Liver (tissue), 9 donors: Measurements from ENCODE around the gene PLD2. TPM values are rescaled to one million over a fixed set of nuclear protein-coding genes. Genes with fewer than 3 reads are reported as not detected.
"Not testable (repeated sequence)": the region's sequence is repeated elsewhere in the genome, so short reads cannot be mapped to it uniquely, and the experiment has no call there.

ENCODE experiments used
- DNase-seq: peaks from one replicate; pipeline ENCODE4 v3.0.0-alpha.2; 2017; ENCODE audit warnings: low spot score
- H3K27ac ChIP-seq, 2 donors: one replicate each; pipeline ENCODE4 v1.7.0; 2013; ENCODE audit warnings: inconsistent platforms in 2 of 2, low read length in 2 of 2, control low read depth in 1 of 2, low read depth in 1 of 2, mild to moderate bottlenecking in 1 of 2
- H3K27me3 ChIP-seq, 4 donors: one replicate each; pipeline versions ENCODE4 v1.6.1 to v1.7.0; 2013; ENCODE audit warnings: low read length in 3 of 4, inconsistent platforms in 1 of 4, mild to moderate bottlenecking in 1 of 4, moderate library complexity in 1 of 4; ENCODE audit not compliant: control insufficient read depth in 4 of 4, insufficient read depth in 4 of 4
- H3K36me3 ChIP-seq, 4 donors: one replicate each; pipeline versions ENCODE4 v1.6.1 to v1.7.0; 2013; ENCODE audit warnings: low read length in 3 of 4, mild to moderate bottlenecking in 3 of 4, low read depth in 1 of 4, moderate library complexity in 1 of 4; ENCODE audit not compliant: control insufficient read depth in 4 of 4, insufficient read depth in 3 of 4
- H3K4me1 ChIP-seq, 4 donors: one replicate each; pipeline versions ENCODE4 v1.6.1 to v1.7.0; 2013; ENCODE audit warnings: low read length in 3 of 4, mild to moderate bottlenecking in 3 of 4, moderate library complexity in 1 of 4; ENCODE audit not compliant: control insufficient read depth in 4 of 4, insufficient read depth in 4 of 4
- H3K4me3 ChIP-seq, 3 donors: one replicate each; pipeline versions ENCODE4 v1.6.1 to v1.7.0; 2013; ENCODE audit warnings: low read length in 3 of 3, control low read depth in 1 of 3, low read depth in 1 of 3, mild to moderate bottlenecking in 1 of 3
- H3K9ac ChIP-seq, 2 donors: one replicate each; pipeline ENCODE4 v1.7.0; 2013; ENCODE audit warnings: low read length in 2 of 2, mild to moderate bottlenecking in 2 of 2, moderate library complexity in 2 of 2, control low read depth in 1 of 2, low read depth in 1 of 2
- H3K9me3 ChIP-seq, 4 donors: one replicate each; pipeline versions ENCODE4 v1.6.1 to v1.7.0; 2013; ENCODE audit warnings: low read length in 3 of 4; ENCODE audit not compliant: control insufficient read depth in 4 of 4
- EGR1 ChIP-seq, 2 donors: IDR thresholded peaks; 2 replicates each; pipeline ENCODE4 v1.6.1; 2016 to 2018; ENCODE audit warnings: antibody characterized with exemption in 2 of 2, low read depth in 2 of 2
- FOXA1 ChIP-seq: IDR thresholded peaks from 2 replicates; pipeline ENCODE4 v1.6.1; 2016; ENCODE audit warnings: antibody characterized with exemption
- FOXA2 ChIP-seq: IDR thresholded peaks from 2 replicates; pipeline ENCODE4 v1.6.1; 2016; ENCODE audit warnings: antibody characterized with exemption
- HNF4G ChIP-seq: IDR thresholded peaks from 2 replicates; pipeline ENCODE4 v1.6.1; 2016; ENCODE audit warnings: antibody characterized with exemption
- JUND ChIP-seq, 2 donors: IDR thresholded peaks; 2 replicates each; pipeline ENCODE4 v1.6.1; 2016; ENCODE audit warnings: antibody characterized with exemption in 2 of 2
- NR2F2 ChIP-seq: IDR thresholded peaks from 2 replicates; pipeline ENCODE4 v1.6.1; 2016; ENCODE audit warnings: antibody characterized with exemption
- RAD21 ChIP-seq, 2 donors: IDR thresholded peaks; 2 replicates each; pipeline ENCODE4 v1.6.1; 2016; ENCODE audit warnings: antibody characterized with exemption in 2 of 2, mild to moderate bottlenecking in 2 of 2
- TAF1 ChIP-seq: conservative IDR thresholded peaks from 2 replicates; pipeline ENCODE4 v1.6.1; 2016; ENCODE audit warnings: antibody characterized with exemption, mild to moderate bottlenecking
- YY1 ChIP-seq: IDR thresholded peaks from 2 replicates; pipeline ENCODE4 v1.6.1; 2016; ENCODE audit warnings: antibody characterized with exemption, mild to moderate bottlenecking
- whole genome bisulfite sequencing: extraction: QIAGEN DNeasy Blood & Tissue Kit; methylation state at CpG from one replicate; pipeline ENCODE4 v1.1.7; 2013; 5-methylcytosine and 5-hydroxymethylcytosine counted together
- polyA plus RNA-seq, 2 donors: library from polyadenylated mRNA; stranded (reverse) in 1 of 2; unstranded in 1 of 2; fragments of 200-250 nt in 1 of 2; fragments of >200 nt in 1 of 2; fragmentation: Nextera tagmentation in 1 of 2; extraction: Ambion mirVana in 1 of 2; gene quantifications; one replicate each; pipeline versions ENCODE4 v1.2.1 to v1.2.3, GENCODE V29; 2013 to 2015
- total RNA-seq, 2 donors: library from RNA; depleted of rRNA; stranded (reverse); fragments of >200 nt; gene quantifications; one replicate each; pipeline ENCODE4 v1.2.3, GENCODE V29; 2014
- TF ChIP-seq, protein P1 (sequence below): IDR thresholded peaks from 2 replicates; pipeline ENCODE4 v1.6.1; 2016; ENCODE audit warnings: antibody characterized with exemption
- TF ChIP-seq, protein P2 (sequence below): IDR thresholded peaks from 2 replicates; pipeline ENCODE4 v1.6.1; 2016; ENCODE audit warnings: antibody characterized with exemption
- TF ChIP-seq, protein P3 (sequence below): IDR thresholded peaks from 2 replicates; pipeline ENCODE4 v1.6.1; 2016; ENCODE audit warnings: antibody characterized with exemption, mild to moderate bottlenecking
- donor health status: healthy.
- donor health status: healthy.
- donor health status: healthy.
- donor health status: healthy.
- donor health status: healthy.

PLD2 gene
- total and polyA plus RNA-seq, 4 donors: 3.5 to 15.8 (median 5.8) TPM

GRCh38 chr17:4853208-4853671, 46.3 kb downstream of the PLD2 start:
- Histone ChIP-seq H3K36me3 (peaks cover 0 to 2% (median 0%) of the 10 kb centered on the region in 4 donors), H3K4me3 (no peak overlapping the region), H3K9ac (no peak overlapping the region), H3K4me1 (peaks cover 0 to 1% (median 0%) of the 10 kb centered on the region in 4 donors), H3K9me3 (no peaks in the 10 kb centered on the region), H3K27ac (no peak overlapping the region), H3K27me3 (no peaks in the 10 kb centered on the region)
- no peak for DNase-seq
- whole genome bisulfite sequencing: 92% methylated on average over 2 of the region's 2 CpGs
- TF ChIP-seq TAF1: no peak

- Histone ChIP-seq H3K9ac (no peak overlapping the region), H3K4me3 (no peak overlapping the region), H3K4me1 (peaks cover 0 to 1% (median 0%) of the 10 kb centered on the region in 4 donors), H3K9me3 (no peaks in the 10 kb centered on the region), H3K27me3 (no peaks in the 10 kb centered on the region), H3K36me3 (peaks cover 0 to 2% (median 0%) of the 10 kb centered on the region in 4 donors), H3K27ac (no peak overlapping the region)
- DNase-seq: no peak
- no peak for TF ChIP-seq RAD21 (IDR thresholded peaks at IDR 0.05)
- TF ChIP-seq, protein P1, sequence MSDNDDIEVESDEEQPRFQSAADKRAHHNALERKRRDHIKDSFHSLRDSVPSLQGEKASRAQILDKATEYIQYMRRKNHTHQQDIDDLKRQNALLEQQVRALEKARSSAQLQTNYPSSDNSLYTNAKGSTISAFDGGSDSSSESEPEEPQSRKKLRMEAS: no peak
- no peak for TF ChIP-seq NR2F2
- WGBS: 97% methylated on average over 5 of the region's 5 CpGs
Measured at GRCh38 chr17:4854111-4854681, 47.2 kb downstream of the PLD2 start.

DNA sequence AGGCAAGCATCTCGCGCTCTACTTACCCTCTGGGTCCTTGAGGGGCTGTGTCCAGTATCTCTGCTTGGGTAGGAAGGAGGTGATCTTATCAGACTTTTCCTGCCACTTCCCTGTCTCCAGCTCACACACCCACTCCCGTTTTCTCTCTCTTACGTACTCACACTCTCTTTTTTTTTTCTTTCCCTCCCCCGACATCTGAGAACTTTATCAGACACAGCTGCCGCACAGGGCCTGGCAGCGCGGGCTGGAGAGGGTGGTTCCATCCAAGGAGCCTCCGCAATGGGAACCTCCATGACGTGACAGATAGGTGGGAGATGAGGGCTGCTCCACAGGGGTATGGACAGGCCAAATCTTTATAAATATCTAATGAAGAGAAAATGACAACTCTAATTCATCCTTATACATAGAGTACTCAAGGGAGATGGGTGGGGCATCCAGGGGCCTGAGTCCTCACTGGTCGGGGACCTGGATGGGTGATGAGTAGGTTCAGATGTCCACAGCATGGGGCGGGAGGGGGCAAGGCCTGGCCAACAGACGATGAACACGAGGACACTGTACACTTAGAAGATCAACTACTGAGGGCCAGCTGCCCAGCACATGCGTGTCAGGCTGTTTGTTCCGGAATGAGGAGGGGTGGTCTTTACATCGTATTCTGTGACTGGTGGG, 49.5 kb downstream of the PLD2 start:
- TF ChIP-seq FOXA1 (no peak), EGR1 (IDR thresholded peaks at IDR 0.05; ENCODE audit: low read depth in 2 of 2) (no peak)
- H3K9ac ChIP-seq: no peak overlapping the region
- no peak for DNase-seq
- H3K27ac ChIP-seq: no peak overlapping the region
- H3K27me3 ChIP-seq: no peaks in the 10 kb centered on the region
- 91% methylated on average over 17 of the region's 17 CpGs for WGBS
- no peaks in the 10 kb centered on the region for H3K9me3 ChIP-seq
- no peaks in the 10 kb centered on the region for H3K4me1 ChIP-seq
- H3K36me3 ChIP-seq: peaks cover 0 to 3% (median 1%) of the 10 kb centered on the region in 4 donors
- no peak overlapping the region for H3K4me3 ChIP-seq

DNA sequence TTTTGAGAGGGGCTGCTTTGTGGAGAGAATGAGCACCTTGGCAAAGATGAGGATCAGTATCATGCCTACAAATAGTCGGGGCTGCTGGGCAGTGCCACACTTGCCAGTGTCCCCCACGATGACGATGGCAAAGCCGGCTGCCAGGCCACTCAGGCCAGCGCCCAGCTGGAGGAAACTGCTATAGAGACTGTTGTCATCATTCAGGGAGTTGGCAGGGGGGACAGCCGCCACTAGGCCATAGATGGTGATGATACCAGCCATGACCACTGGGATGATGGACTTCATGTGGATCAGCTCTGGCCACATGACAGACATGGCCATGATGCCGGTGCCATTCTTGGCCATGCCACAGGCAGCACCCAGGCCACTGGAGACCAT, 50.0 kb downstream of the PLD2 start:
- Histone ChIP-seq H3K27me3 (no peaks in the 10 kb centered on the region), H3K9ac (no peak overlapping the region), H3K9me3 (no peaks in the 10 kb centered on the region), H3K36me3 (peaks cover 0 to 3% (median 1%) of the 10 kb centered on the region in 4 donors), H3K4me3 (no peak overlapping the region), H3K4me1 (no peaks in the 10 kb centered on the region), H3K27ac (no peak overlapping the region)
- WGBS: 95% methylated on average over 7 of the region's 7 CpGs
- TF ChIP-seq, protein P2, sequence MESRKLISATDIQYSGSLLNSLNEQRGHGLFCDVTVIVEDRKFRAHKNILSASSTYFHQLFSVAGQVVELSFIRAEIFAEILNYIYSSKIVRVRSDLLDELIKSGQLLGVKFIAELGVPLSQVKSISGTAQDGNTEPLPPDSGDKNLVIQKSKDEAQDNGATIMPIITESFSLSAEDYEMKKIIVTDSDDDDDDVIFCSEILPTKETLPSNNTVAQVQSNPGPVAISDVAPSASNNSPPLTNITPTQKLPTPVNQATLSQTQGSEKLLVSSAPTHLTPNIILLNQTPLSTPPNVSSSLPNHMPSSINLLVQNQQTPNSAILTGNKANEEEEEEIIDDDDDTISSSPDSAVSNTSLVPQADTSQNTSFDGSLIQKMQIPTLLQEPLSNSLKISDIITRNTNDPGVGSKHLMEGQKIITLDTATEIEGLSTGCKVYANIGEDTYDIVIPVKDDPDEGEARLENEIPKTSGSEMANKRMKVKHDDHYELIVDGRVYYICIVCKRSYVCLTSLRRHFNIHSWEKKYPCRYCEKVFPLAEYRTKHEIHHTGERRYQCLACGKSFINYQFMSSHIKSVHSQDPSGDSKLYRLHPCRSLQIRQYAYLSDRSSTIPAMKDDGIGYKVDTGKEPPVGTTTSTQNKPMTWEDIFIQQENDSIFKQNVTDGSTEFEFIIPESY: no peak
- TF ChIP-seq JUND (IDR thresholded peaks at IDR 0.05) (no peak), HNF4G (no peak), FOXA2 (no peak), TAF1 (no peak), YY1 (no peak), FOXA1 (no peak)
- TF ChIP-seq, protein P3, sequence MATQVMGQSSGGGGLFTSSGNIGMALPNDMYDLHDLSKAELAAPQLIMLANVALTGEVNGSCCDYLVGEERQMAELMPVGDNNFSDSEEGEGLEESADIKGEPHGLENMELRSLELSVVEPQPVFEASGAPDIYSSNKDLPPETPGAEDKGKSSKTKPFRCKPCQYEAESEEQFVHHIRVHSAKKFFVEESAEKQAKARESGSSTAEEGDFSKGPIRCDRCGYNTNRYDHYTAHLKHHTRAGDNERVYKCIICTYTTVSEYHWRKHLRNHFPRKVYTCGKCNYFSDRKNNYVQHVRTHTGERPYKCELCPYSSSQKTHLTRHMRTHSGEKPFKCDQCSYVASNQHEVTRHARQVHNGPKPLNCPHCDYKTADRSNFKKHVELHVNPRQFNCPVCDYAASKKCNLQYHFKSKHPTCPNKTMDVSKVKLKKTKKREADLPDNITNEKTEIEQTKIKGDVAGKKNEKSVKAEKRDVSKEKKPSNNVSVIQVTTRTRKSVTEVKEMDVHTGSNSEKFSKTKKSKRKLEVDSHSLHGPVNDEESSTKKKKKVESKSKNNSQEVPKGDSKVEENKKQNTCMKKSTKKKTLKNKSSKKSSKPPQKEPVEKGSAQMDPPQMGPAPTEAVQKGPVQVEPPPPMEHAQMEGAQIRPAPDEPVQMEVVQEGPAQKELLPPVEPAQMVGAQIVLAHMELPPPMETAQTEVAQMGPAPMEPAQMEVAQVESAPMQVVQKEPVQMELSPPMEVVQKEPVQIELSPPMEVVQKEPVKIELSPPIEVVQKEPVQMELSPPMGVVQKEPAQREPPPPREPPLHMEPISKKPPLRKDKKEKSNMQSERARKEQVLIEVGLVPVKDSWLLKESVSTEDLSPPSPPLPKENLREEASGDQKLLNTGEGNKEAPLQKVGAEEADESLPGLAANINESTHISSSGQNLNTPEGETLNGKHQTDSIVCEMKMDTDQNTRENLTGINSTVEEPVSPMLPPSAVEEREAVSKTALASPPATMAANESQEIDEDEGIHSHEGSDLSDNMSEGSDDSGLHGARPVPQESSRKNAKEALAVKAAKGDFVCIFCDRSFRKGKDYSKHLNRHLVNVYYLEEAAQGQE: no peak
- TF ChIP-seq, protein P1: no peak
- DNase-seq: no peak

- H3K4me1 ChIP-seq, H3K9me3 ChIP-seq, H3K9ac ChIP-seq, H3K27me3 ChIP-seq, H3K36me3 ChIP-seq, H3K4me3 ChIP-seq, DNase-seq: not testable (repeated sequence)
- WGBS: 92% methylated on average over 7 of the region's 7 CpGs
- H3K27ac ChIP-seq: peak overlapping the region in 1 of 2 donors; percentile 44
Measured at GRCh38 chr17:4857347-4857746, 50.4 kb downstream of the PLD2 start.
